Liver (tissue), 3 donors: Measurements from ENCODE around the gene PCNX2.

ENCODE experiments used
- RAD21 ChIP-seq, 2 donors: IDR thresholded peaks; 2 replicates each; pipeline ENCODE4 v1.6.1; 2016; ENCODE audit warnings: antibody characterized with exemption in 2 of 2, mild to moderate bottlenecking in 2 of 2
- SP1 ChIP-seq: IDR thresholded peaks from 2 replicates; pipeline ENCODE4 v1.6.1; 2018; ENCODE audit warnings: antibody characterized with exemption, mild to moderate bottlenecking
- YY1 ChIP-seq: IDR thresholded peaks from 2 replicates; pipeline ENCODE4 v1.6.1; 2016; ENCODE audit warnings: antibody characterized with exemption, mild to moderate bottlenecking
- TF ChIP-seq, protein P1 (sequence below): fragments of 150-350 bp; IDR thresholded peaks from 2 replicates; pipeline ENCODE4 v1.5.1; 2017; ENCODE audit warnings: improper control_type of control experiment, low read depth, low read length; ENCODE audit not compliant: missing input control
- TF ChIP-seq, protein P2 (sequence below): IDR thresholded peaks from 2 replicates; pipeline ENCODE4 v1.6.1; 2016; ENCODE audit warnings: antibody characterized with exemption
- donor health status: healthy.
- donor health status: healthy.

DNA sequence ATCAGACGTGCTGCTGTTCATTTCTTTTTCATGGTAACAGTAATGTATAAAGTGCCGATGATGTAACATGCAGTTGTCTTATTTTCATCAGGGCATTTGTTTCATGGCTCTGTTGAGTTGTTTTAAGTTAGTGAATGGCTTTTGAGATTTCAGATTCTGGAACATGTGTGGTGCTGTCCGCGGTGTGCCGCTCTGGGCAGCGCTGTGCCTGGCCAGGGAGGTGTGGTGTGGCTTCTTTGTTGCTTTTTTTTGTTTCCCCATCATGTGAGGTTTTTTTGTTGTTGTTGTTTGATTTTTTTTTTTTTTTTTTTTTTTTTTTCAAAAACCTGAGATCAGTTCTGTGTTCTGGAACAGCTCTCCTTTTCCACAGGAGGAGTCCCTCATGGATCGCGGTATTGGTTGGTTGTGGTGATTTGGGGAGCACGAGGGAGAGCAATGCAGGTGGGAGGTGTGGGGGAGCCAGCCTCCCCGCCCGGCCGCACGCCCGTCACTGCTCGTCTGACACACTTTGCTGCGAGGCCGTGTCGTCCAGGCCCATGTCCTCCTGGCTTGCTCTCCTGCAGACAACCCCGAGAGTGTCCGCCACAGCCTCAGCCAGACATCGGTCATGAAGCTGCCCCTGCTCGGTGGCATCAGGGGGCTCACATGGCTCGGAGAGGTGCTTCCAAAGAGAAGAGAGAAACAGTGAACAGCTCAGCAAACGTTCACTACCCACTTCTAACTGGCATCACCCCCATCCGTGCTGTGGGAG, 311.5 kb downstream of the PCNX2 start:
- TF ChIP-seq, protein P1, sequence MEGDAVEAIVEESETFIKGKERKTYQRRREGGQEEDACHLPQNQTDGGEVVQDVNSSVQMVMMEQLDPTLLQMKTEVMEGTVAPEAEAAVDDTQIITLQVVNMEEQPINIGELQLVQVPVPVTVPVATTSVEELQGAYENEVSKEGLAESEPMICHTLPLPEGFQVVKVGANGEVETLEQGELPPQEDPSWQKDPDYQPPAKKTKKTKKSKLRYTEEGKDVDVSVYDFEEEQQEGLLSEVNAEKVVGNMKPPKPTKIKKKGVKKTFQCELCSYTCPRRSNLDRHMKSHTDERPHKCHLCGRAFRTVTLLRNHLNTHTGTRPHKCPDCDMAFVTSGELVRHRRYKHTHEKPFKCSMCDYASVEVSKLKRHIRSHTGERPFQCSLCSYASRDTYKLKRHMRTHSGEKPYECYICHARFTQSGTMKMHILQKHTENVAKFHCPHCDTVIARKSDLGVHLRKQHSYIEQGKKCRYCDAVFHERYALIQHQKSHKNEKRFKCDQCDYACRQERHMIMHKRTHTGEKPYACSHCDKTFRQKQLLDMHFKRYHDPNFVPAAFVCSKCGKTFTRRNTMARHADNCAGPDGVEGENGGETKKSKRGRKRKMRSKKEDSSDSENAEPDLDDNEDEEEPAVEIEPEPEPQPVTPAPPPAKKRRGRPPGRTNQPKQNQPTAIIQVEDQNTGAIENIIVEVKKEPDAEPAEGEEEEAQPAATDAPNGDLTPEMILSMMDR: no peak
- TF ChIP-seq, protein P2, sequence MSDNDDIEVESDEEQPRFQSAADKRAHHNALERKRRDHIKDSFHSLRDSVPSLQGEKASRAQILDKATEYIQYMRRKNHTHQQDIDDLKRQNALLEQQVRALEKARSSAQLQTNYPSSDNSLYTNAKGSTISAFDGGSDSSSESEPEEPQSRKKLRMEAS: no peak
- TF ChIP-seq YY1 (no peak), RAD21 (IDR thresholded peaks at IDR 0.05) (no peak), SP1 (no peak)
